Activated T-cell treated with anti-CD3 and anti-CD28 coated beads for 1 hour (primary cell): ENCODE results near the gene ANKRD40CL.

Experiments
- DNase-seq: peaks from one replicate; pipeline ENCODE4 v3.0.0-alpha.2; 2020; ENCODE audit warnings: low read depth

The ANKRD40CL gene

GRCh38 chr17:50712641-50713040 lies 54.7 kb downstream of the ANKRD40CL start:
- no peak for DNase-seq
